ENCODE results near the gene ADGRL3.

GRCh38 chr4:61380865-61381264, 180.7 kb downstream of the ADGRL3 start:
- no peak for TF ChIP-seq POLR2AphosphoS5 (IDR thresholded peaks at IDR 0.05)
- no peak for TF ChIP-seq POLR2A (IDR thresholded peaks at IDR 0.05)
